MCF 10A (cell line): ENCODE data around the gene CORO2B. TPM values are rescaled to one million over a fixed set of nuclear protein-coding genes. Genes with fewer than 3 reads are reported as not detected.

Experiments used
- BruUV-seq: library from RNA; stranded (reverse); fragments of 400-500 nt; replicated peaks from 2 replicates; lab custom pipeline; 2021; lab: Mats Ljungman, UMichigan
- CTCF ChIA-PET: fragments of 300-600 bp; sonication (Branson Sonifier 250); formaldehyde crosslinking; extraction: SDS; loops from one replicate; lab custom pipeline; 2021; ENCODE audit warnings: antibody characterized with exemption, inconsistent platforms; lab: Yijun Ruan, JAX
- POLR2A ChIA-PET: fragments of 300-600, 350-650 bp; sonication (Branson Sonifier 250); formaldehyde crosslinking; extraction: SDS; loops from one replicate; lab custom pipeline; 2020; ENCODE audit warnings: antibody characterized with exemption, inconsistent platforms; lab: Yijun Ruan, JAX
- DNase-seq: peaks from one replicate; pipeline ENCODE4 v3.0.0-alpha.2; 2018; ENCODE audit not compliant: unreplicated experiment
- H3K27ac Mint-ChIP-seq: one replicate; pipeline ENCODE4 v1.8.0; 2022; ENCODE audit warnings: mild to moderate bottlenecking, low read depth, mixed read lengths; ENCODE audit not compliant: unreplicated experiment
- H3K27me3 Mint-ChIP-seq: one replicate; pipeline ENCODE4 v1.8.0; 2022; ENCODE audit warnings: mixed read lengths; ENCODE audit not compliant: insufficient read depth, unreplicated experiment
- H3K36me3 Mint-ChIP-seq: one replicate; pipeline ENCODE4 v1.8.0; 2022; ENCODE audit warnings: mild to moderate bottlenecking, moderate library complexity, mixed read lengths; ENCODE audit not compliant: insufficient read depth, unreplicated experiment
- H3K4me1 Mint-ChIP-seq: one replicate; pipeline ENCODE4 v1.8.0; 2022; ENCODE audit warnings: mixed read lengths; ENCODE audit not compliant: insufficient read depth, unreplicated experiment
- H3K4me3 Mint-ChIP-seq: one replicate; pipeline ENCODE4 v1.8.0; 2022; ENCODE audit warnings: mild to moderate bottlenecking, moderate library complexity, mixed read lengths; ENCODE audit not compliant: unreplicated experiment
- H3K9me3 Mint-ChIP-seq: one replicate; pipeline ENCODE4 v1.8.0; 2022; ENCODE audit warnings: mixed read lengths; ENCODE audit not compliant: unreplicated experiment
- CTCF ChIP-seq: fragments of 200-600 bp; IDR thresholded peaks from one replicate; pipeline ENCODE4 v1.8.0; 2022; ENCODE audit warnings: antibody characterized with exemption, mild to moderate bottlenecking; ENCODE audit not compliant: unreplicated experiment
- intact Hi-C: fragments of 100-400 bp; cut with micrococcal nuclease; formaldehyde crosslinking; loops from 2 replicates; pipeline ENCODE4 v1.14.1; 2022
- total RNA-seq: library from RNA; stranded (reverse); gene quantifications from 2 replicates; pipeline ENCODE4 v1.2.3, GENCODE V29; 2022

CORO2B gene
- total RNA-seq, 1 experiment from 2014 or later = 0.79 TPM

GRCh38 chr15:68582864-68583263, 4.1 kb downstream of the CORO2B start:
- Mint-ChIP-seq H3K4me3 (no peak overlapping the region), H3K36me3 (no peaks in the 10 kb centered on the region), H3K4me1 (peaks cover 12% of the 10 kb centered on the region), H3K27me3 (no peaks in the 10 kb centered on the region), H3K9me3 (no peaks in the 10 kb centered on the region), H3K27ac (no peak overlapping the region)
- no TSS peak for BruUV-seq
- no peak for DNase-seq
- no peak for TF ChIP-seq CTCF
- ChIA-PET CTCF (interaction anchor here (0.7 kb wide), 1 partner anchor 684 kb away, joined by 3 read pairs; no protein-coding TSS in a partner anchor), POLR2A (no interaction called here)
- intact Hi-C loops = no loop called here

- Mint-ChIP-seq H3K4me3 (no peak overlapping the region), H3K27me3 (no peaks in the 10 kb centered on the region), H3K9me3 (no peaks in the 10 kb centered on the region), H3K36me3 (no peaks in the 10 kb centered on the region), H3K27ac (no peak overlapping the region), H3K4me1 (peaks cover 10% of the 10 kb centered on the region)
- TF ChIP-seq CTCF = no peak
- intact Hi-C loops = no loop called here
- no TSS peak for BruUV-seq
- no peak for DNase-seq
- ChIA-PET POLR2A (no interaction called here), CTCF (no interaction called here)
Observed at GRCh38 chr15:68583321-68583720, 4.5 kb downstream of the CORO2B start.

- CTCF ChIA-PET = interaction anchor here (0.9 to 1.4 kb wide), 3 partner anchors 25 to 91 kb away, joined by 3 to 4 read pairs (median 4); no protein-coding TSS in a partner anchor
- no peak for DNase-seq
- Mint-ChIP-seq H3K27me3 (no peaks in the 10 kb centered on the region), H3K4me3 (no peak overlapping the region), H3K4me1 (peaks cover 10% of the 10 kb centered on the region), H3K9me3 (no peaks in the 10 kb centered on the region), H3K36me3 (no peaks in the 10 kb centered on the region), H3K27ac (no peak overlapping the region)
- POLR2A ChIA-PET = no interaction called here
- no TSS peak for BruUV-seq
- TF ChIP-seq CTCF = no peak
- intact Hi-C loops = no loop called here
Observed at GRCh38 chr15:68583936-68584755, 5.4 kb downstream of the CORO2B start.

GRCh38 chr15:68584756-68585573, 6.2 kb downstream of the CORO2B start:
- DNase-seq = no peak
- Mint-ChIP-seq H3K27ac (no peak overlapping the region), H3K4me3 (no peak overlapping the region), H3K9me3 (no peaks in the 10 kb centered on the region), H3K27me3 (no peaks in the 10 kb centered on the region), H3K36me3 (no peaks in the 10 kb centered on the region), H3K4me1 (peaks cover 10% of the 10 kb centered on the region)
- POLR2A ChIA-PET = interaction anchor here (0.6 kb wide), 1 partner anchor 130 kb away, joined by 3 read pairs; no protein-coding TSS in a partner anchor
- no peak for TF ChIP-seq CTCF
- CTCF ChIA-PET = interaction anchor here (0.9 to 1.4 kb wide), 3 partner anchors 26 to 90 kb away, joined by 3 to 4 read pairs (median 4); no protein-coding TSS in a partner anchor
- intact Hi-C loops = no loop called here
- BruUV-seq = no TSS peak
